ENCODE data around the gene SMAD1.

The SMAD1 gene

GRCh38 chr4:145552181-145552822, 70.6 kb downstream of the SMAD1 start:
- ChIA-PET CTCF (interaction anchor here (1.3 to 6.4 kb wide), 5 partner anchors 11 to 318 kb away, joined by 3 to 58 read pairs (median 7); no protein-coding TSS in a partner anchor), POLR2A (no interaction called here)
- TF ChIP-seq CTCF (IDR thresholded peaks at IDR 0.05; ENCODE audit: control extremely low read depth, extremely low read depth, low read depth, missing control alignments), result no peak
- no peak for DNase-seq (ENCODE audit: extremely low spot score)

- DNase-seq (ENCODE audit: extremely low spot score), result no peak
- POLR2A ChIA-PET, result no interaction called here
- CTCF ChIA-PET, result interaction anchor here (1.3 to 6.4 kb wide), 7 partner anchors 11 to 336 kb away, joined by 3 to 58 read pairs (median 7); partner anchors contain the start of gene MMAA
- TF ChIP-seq CTCF (IDR thresholded peaks at IDR 0.05; ENCODE audit: control extremely low read depth, extremely low read depth, low read depth, missing control alignments), result no peak
These were observed 71.7 kb downstream of the SMAD1 start for GRCh38 chr4:145553375-145553774.

- no peak for TF ChIP-seq CTCF (IDR thresholded peaks at IDR 0.05; ENCODE audit: control extremely low read depth, extremely low read depth, low read depth, missing control alignments)
- CTCF ChIA-PET, result interaction anchor here (0.9 to 6.4 kb wide), 7 partner anchors 9 to 338 kb away, joined by 4 to 58 read pairs (median 7); partner anchors contain the start of gene MMAA
- POLR2A ChIA-PET, result no interaction called here
- DNase-seq (ENCODE audit: extremely low spot score), result no peak
These were observed 73.0 kb downstream of the SMAD1 start for GRCh38 chr4:145554691-145555090.

- CTCF ChIA-PET, result interaction anchor here (0.6 to 6.4 kb wide), 32 partner anchors 8 to 1384 kb away, joined by 3 to 58 read pairs (median 4); no protein-coding TSS in a partner anchor
- TF ChIP-seq CTCF (IDR thresholded peaks at IDR 0.05; ENCODE audit: control extremely low read depth, extremely low read depth, low read depth, missing control alignments), result peak; percentile 82
- POLR2A ChIA-PET, result no interaction called here
- peak; percentile 65 for DNase-seq (ENCODE audit: extremely low spot score)
These were observed 76.1 kb downstream of the SMAD1 start for GRCh38 chr4:145557720-145558119.

- DNase-seq (ENCODE audit: extremely low spot score), result no peak
- CTCF ChIA-PET, result interaction anchor here (1.0 to 4.3 kb wide), 2 partner anchors 10 to 330 kb away, joined by 4 to 14 read pairs; no protein-coding TSS in a partner anchor
- TF ChIP-seq CTCF (IDR thresholded peaks at IDR 0.05; ENCODE audit: control extremely low read depth, extremely low read depth, low read depth, missing control alignments), result no peak
- POLR2A ChIA-PET, result no interaction called here
These were observed 81.8 kb downstream of the SMAD1 start for GRCh38 chr4:145563293-145563985.

- no peak for DNase-seq (ENCODE audit: extremely low spot score)
- ChIA-PET POLR2A (no interaction called here), CTCF (interaction anchor here (4.3 kb wide), 1 partner anchor 11 kb away, joined by 14 read pairs; no protein-coding TSS in a partner anchor)
- TF ChIP-seq CTCF (IDR thresholded peaks at IDR 0.05; ENCODE audit: control extremely low read depth, extremely low read depth, low read depth, missing control alignments), result no peak
These were observed 82.9 kb downstream of the SMAD1 start for GRCh38 chr4:145564540-145564939.

Measured in GM10248 (cell line).